GM21529 (cell line): ENCODE measurements around the gene IGFBP5.

ENCODE experiments used
- ATAC-seq: cut with Tn5 transposase; IDR thresholded peaks from one replicate; pipeline ENCODE4 v1.9.1; 2021; ENCODE audit not compliant: unreplicated experiment

IGFBP5 gene

GRCh38 chr2:216695401-216695821 is at the start of gene IGFBP5:
Gene IGFBP5, minus strand, starts transcription at chr2:216695549. Its CDS starts 774 bp downstream, at chr2:216694775.
- ATAC-seq: no peak

- ATAC-seq: no peak
Observed at GRCh38 chr2:216743781-216744180, 48.4 kb upstream of the IGFBP5 start.

GRCh38 chr2:216742411-216742810 is 47.1 kb upstream of the IGFBP5 start:
- ATAC-seq: no peak

- ATAC-seq: no peak
Observed at GRCh38 chr2:216741223-216741593, 45.9 kb upstream of the IGFBP5 start.

- no peak for ATAC-seq
Observed at GRCh38 chr2:216740557-216741222, 45.3 kb upstream of the IGFBP5 start.

- no peak for ATAC-seq
Observed at GRCh38 chr2:216739035-216739434, 43.7 kb upstream of the IGFBP5 start.

GRCh38 chr2:216737676-216738075 is 42.3 kb upstream of the IGFBP5 start:
- no peak for ATAC-seq

- ATAC-seq: no peak
Observed at GRCh38 chr2:216736326-216736725, 41.0 kb upstream of the IGFBP5 start.

GRCh38 chr2:216735668-216736067 is 40.3 kb upstream of the IGFBP5 start:
- no peak for ATAC-seq

- no peak for ATAC-seq
Observed at GRCh38 chr2:216735086-216735485, 39.7 kb upstream of the IGFBP5 start.

- no peak for ATAC-seq
Observed at GRCh38 chr2:216733046-216733445, 37.7 kb upstream of the IGFBP5 start.

GRCh38 chr2:216732334-216732733 is 37.0 kb upstream of the IGFBP5 start:
- ATAC-seq: no peak

- no peak for ATAC-seq
Observed at GRCh38 chr2:216731465-216731864, 36.1 kb upstream of the IGFBP5 start.

- no peak for ATAC-seq
Observed at GRCh38 chr2:216730871-216731270, 35.5 kb upstream of the IGFBP5 start.

- no peak for ATAC-seq
Observed at GRCh38 chr2:216727346-216728122, 32.2 kb upstream of the IGFBP5 start.

GRCh38 chr2:216724190-216724589 is 28.8 kb upstream of the IGFBP5 start:
- ATAC-seq: no peak

- no peak for ATAC-seq
Observed at GRCh38 chr2:216721141-216721540, 25.8 kb upstream of the IGFBP5 start.

GRCh38 chr2:216720722-216721121 is 25.4 kb upstream of the IGFBP5 start:
- no peak for ATAC-seq

GRCh38 chr2:216717907-216718615 is 22.7 kb upstream of the IGFBP5 start:
- no peak for ATAC-seq

- ATAC-seq: no peak
Observed at GRCh38 chr2:216717491-216717901, 22.1 kb upstream of the IGFBP5 start.

GRCh38 chr2:216716109-216716508 is 20.8 kb upstream of the IGFBP5 start:
- ATAC-seq: no peak
